Testis (tissue), 3 donors: Measurements from ENCODE around the gene PAX7. TPM values are rescaled to one million over a fixed set of nuclear protein-coding genes. Genes with fewer than 3 reads are reported as not detected.

Experiments
- DNase-seq: peaks from one replicate; pipeline ENCODE4 v3.0.0-alpha.2; 2019
- H3K27ac ChIP-seq, 2 donors: fragments of 200-600 bp; sonication (generic); one replicate each; pipeline ENCODE4 v1.5.1; 2019
- H3K27me3 ChIP-seq: fragments of 200-600 bp; sonication (generic); one replicate; pipeline ENCODE4 v1.5.1; 2019
- H3K36me3 ChIP-seq: fragments of 200-600 bp; sonication (generic); one replicate; pipeline ENCODE4 v1.5.1; 2017; ENCODE audit warnings: low read depth; ENCODE audit errors: missing control alignments
- H3K4me1 ChIP-seq: fragments of 200-600 bp; sonication (generic); one replicate; pipeline ENCODE4 v1.5.1; 2019
- H3K4me3 ChIP-seq, 2 donors: fragments of 200-600 bp; sonication (generic); one replicate each; pipeline ENCODE4 v1.5.1; 2017 to 2019
- H3K9me3 ChIP-seq: fragments of 200-600 bp; sonication (generic); one replicate; pipeline ENCODE4 v1.5.1; 2017
- POLR2A ChIP-seq: fragments of 450-650 bp; IDR thresholded peaks from one replicate; pipeline ENCODE4 v1.6.1; 2017; ENCODE audit warnings: antibody characterized with exemption, mild to moderate bottlenecking, moderate library complexity
- WGBS, 2 donors: methylation state at CpG; one replicate each; pipeline ENCODE4 v1.1.5; 2018; 5-methylcytosine and 5-hydroxymethylcytosine counted together
- intact Hi-C: fragments of 100-400 bp; cut with DNase I; formaldehyde crosslinking; loops from one replicate; pipeline ENCODE4 v1.15.1; 2023; ENCODE audit warnings: low total_unique reads
- polyA plus RNA-seq: library from polyadenylated mRNA; stranded (reverse); fragments of 350-450 nt; fragmentation: Illumina TruSeq; extraction: RNeasy Lipid Tissue Mini Kit (QIAGEN cat#74804); gene quantifications from one replicate; pipeline ENCODE4 v1.2.3, GENCODE V29; 2014; ENCODE audit warnings: low read depth, low replicate concordance; ENCODE audit not compliant: insufficient read depth
- small RNA-seq, 2 donors: library from RNA; depleted of rRNA; stranded (forward); fragments of <200 nt; gene quantifications; one replicate each; pipeline ENCODE3, GENCODE V24; 2016
- total RNA-seq, 2 donors: library from RNA; depleted of rRNA; stranded (reverse); fragments of >200 nt; gene quantifications; one replicate each; pipeline ENCODE4 v1.2.3, GENCODE V29; 2016
- TF ChIP-seq, protein P1 (sequence below), 3 experiments: fragments of 450-650 bp in 2 of 3; fragments of 200-600 bp in 1 of 3; sonication (generic) in 1 of 3; IDR thresholded peaks; one replicate each; pipeline ENCODE4 v1.5.1; 2016 to 2019; ENCODE audit warnings: antibody characterized with exemption in 3 of 3, mild to moderate bottlenecking in 2 of 3, moderate library complexity in 1 of 3

The PAX7 gene
- total and polyA plus RNA-seq, 3 donors from 2014 or later: 0.16 to 0.37 (median 0.18) TPM

- no peak for TF ChIP-seq POLR2A
- TF ChIP-seq, protein P1, sequence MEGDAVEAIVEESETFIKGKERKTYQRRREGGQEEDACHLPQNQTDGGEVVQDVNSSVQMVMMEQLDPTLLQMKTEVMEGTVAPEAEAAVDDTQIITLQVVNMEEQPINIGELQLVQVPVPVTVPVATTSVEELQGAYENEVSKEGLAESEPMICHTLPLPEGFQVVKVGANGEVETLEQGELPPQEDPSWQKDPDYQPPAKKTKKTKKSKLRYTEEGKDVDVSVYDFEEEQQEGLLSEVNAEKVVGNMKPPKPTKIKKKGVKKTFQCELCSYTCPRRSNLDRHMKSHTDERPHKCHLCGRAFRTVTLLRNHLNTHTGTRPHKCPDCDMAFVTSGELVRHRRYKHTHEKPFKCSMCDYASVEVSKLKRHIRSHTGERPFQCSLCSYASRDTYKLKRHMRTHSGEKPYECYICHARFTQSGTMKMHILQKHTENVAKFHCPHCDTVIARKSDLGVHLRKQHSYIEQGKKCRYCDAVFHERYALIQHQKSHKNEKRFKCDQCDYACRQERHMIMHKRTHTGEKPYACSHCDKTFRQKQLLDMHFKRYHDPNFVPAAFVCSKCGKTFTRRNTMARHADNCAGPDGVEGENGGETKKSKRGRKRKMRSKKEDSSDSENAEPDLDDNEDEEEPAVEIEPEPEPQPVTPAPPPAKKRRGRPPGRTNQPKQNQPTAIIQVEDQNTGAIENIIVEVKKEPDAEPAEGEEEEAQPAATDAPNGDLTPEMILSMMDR (IDR thresholded peaks at IDR 0.05): no peak
- intact Hi-C loops: no loop called here
- H3K4me3 ChIP-seq: no peak overlapping the region
- no peaks in the 10 kb centered on the region for H3K27me3 ChIP-seq
- no peak overlapping the region for H3K27ac ChIP-seq
- no peaks in the 10 kb centered on the region for H3K9me3 ChIP-seq
- no peak for DNase-seq
- H3K36me3 ChIP-seq: no peaks in the 10 kb centered on the region
- WGBS, 2 donors: 41 to 47% methylated on average over 10 of the region's 10 CpGs
- H3K4me1 ChIP-seq: no peaks in the 10 kb centered on the region
These were observed 163.4 kb downstream of the PAX7 start for GRCh38 chr1:18794051-18794450.

DNA sequence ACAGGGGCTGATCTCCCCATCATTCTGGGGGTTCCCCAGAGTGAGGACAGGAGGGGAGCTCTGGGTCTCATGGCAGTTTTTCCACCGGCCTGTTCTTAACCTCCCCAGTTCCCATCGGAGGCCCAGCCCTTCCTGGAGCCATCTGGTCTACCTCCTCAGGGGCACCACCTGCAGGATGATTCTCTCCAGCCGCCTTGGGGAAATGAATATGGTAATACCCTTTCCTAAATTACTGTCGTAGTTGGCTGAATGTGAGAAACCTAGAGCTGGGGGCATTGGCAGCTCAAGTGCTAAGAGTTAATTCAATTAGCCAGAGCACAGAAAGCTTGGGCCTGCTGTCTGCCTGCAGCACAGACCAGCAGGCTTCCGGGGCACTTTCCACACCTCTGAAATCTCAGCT, 163.9 kb downstream of the PAX7 start:
- H3K27me3 ChIP-seq: no peaks in the 10 kb centered on the region
- no peaks in the 10 kb centered on the region for H3K36me3 ChIP-seq
- WGBS, 2 donors: 62 to 68% methylated on average over 5 of the region's 5 CpGs
- no peak overlapping the region for H3K27ac ChIP-seq
- no peak overlapping the region for H3K4me3 ChIP-seq
- DNase-seq: no peak
- no peaks in the 10 kb centered on the region for H3K9me3 ChIP-seq
- intact Hi-C loops: no loop called here
- TF ChIP-seq, protein P1 (IDR thresholded peaks at IDR 0.05): no peak
- no peak for TF ChIP-seq POLR2A
- H3K4me1 ChIP-seq: no peaks in the 10 kb centered on the region

- intact Hi-C loops: no loop called here
- H3K4me3 ChIP-seq: no peak overlapping the region
- H3K4me1 ChIP-seq: no peaks in the 10 kb centered on the region
- H3K27ac ChIP-seq: no peak overlapping the region
- TF ChIP-seq POLR2A: no peak
- TF ChIP-seq, protein P1 (IDR thresholded peaks at IDR 0.05): no peak
- no peak for DNase-seq
- 80 to 81% methylated on average over 14 of the region's 14 CpGs for whole genome bisulfite sequencing, 2 donors
- H3K36me3 ChIP-seq: no peaks in the 10 kb centered on the region
- no peaks in the 10 kb centered on the region for H3K27me3 ChIP-seq
- no peaks in the 10 kb centered on the region for H3K9me3 ChIP-seq
These were observed 164.5 kb downstream of the PAX7 start for GRCh38 chr1:18795002-18795689.

GRCh38 chr1:18796950-18797349, 166.3 kb downstream of the PAX7 start:
- TF ChIP-seq POLR2A: no peak
- TF ChIP-seq, protein P1 (IDR thresholded peaks at IDR 0.05): no peak
- Histone ChIP-seq H3K4me1 (no peaks in the 10 kb centered on the region), H3K4me3 (no peak overlapping the region), H3K9me3 (no peaks in the 10 kb centered on the region), H3K27me3 (no peaks in the 10 kb centered on the region), H3K27ac (no peak overlapping the region), H3K36me3 (no peaks in the 10 kb centered on the region)
- intact Hi-C loops: no loop called here
- DNase-seq: no peak
- 92 to 94% methylated on average over 3 of the region's 3 CpGs for WGBS, 2 donors

Small RNA genes within 50 kb of the gene (small RNA-seq; reads per million reads assigned to genes)
- 0 reads per million in 2 donors for gene AL031737.1

Other genes with a start within 250 kb of the PAX7 start
- gene KLHDC7A, start 149.9 kb upstream of the PAX7 start, total RNA-seq: under 1 TPM; 0.06 to 0.08 TPM
- gene KLHDC7A, start 149.9 kb upstream of the PAX7 start, polyA plus RNA-seq: 1.3 TPM
- under 1 TPM in 1 of 2 donors, not detected in 1; 0.19 TPM for gene TAS1R2, start 228.8 kb downstream of the PAX7 start, total RNA-seq
- not detected for gene TAS1R2, start 228.8 kb downstream of the PAX7 start, polyA plus RNA-seq